NCI-H748 treated with DMSO at 0.1 percent for 48 hours (cell line): ENCODE data around the gene POU3F1.

Source experiments
- DNase-seq: peaks from one replicate; lab custom pipeline; 2025; lab: John Stamatoyannopoulos, UW

POU3F1 gene

GRCh38 chr1:38004284-38005108 lies 42.1 kb downstream of the POU3F1 start:
- no peak for DNase-seq

- no peak for DNase-seq
These were observed 43.0 kb downstream of the POU3F1 start for GRCh38 chr1:38003261-38004250.

GRCh38 chr1:38000529-38001455 lies 45.8 kb downstream of the POU3F1 start:
- no peak for DNase-seq

- DNase-seq, result no peak
These were observed 46.4 kb downstream of the POU3F1 start for GRCh38 chr1:38000233-38000528.

GRCh38 chr1:37999430-38000232 lies 47.0 kb downstream of the POU3F1 start:
- DNase-seq, result no peak

- DNase-seq, result no peak
These were observed 47.6 kb downstream of the POU3F1 start for GRCh38 chr1:37998913-37999429.

GRCh38 chr1:37998089-37998808 lies 48.3 kb downstream of the POU3F1 start:
- DNase-seq, result no peak

- no peak for DNase-seq
These were observed 49.1 kb downstream of the POU3F1 start for GRCh38 chr1:37997256-37998088.

GRCh38 chr1:37995751-37996345 lies 50.7 kb downstream of the POU3F1 start:
- peak; percentile 13 for DNase-seq

GRCh38 chr1:37994886-37995566 lies 51.6 kb downstream of the POU3F1 start:
- DNase-seq, result no peak
